Measurements from ENCODE around the gene C9.

- TF ChIP-seq CTCF (IDR thresholded peaks at IDR 0.05; ENCODE audit: low read depth, low read length, poor library complexity, severe bottlenecking) (no peak), EZH2phosphoT487 (IDR thresholded peaks at IDR 0.05; ENCODE audit: borderline replicate concordance, low read length) (no peak)
Observed at GRCh38 chr5:39257554-39257953, 106.7 kb downstream of the C9 start.

All from DOHH2 (cell line).